Progenitor cell of endocrine pancreas (in vitro differentiated cells): ENCODE measurements around the gene SLC38A11. TPM values are rescaled to one million over a fixed set of nuclear protein-coding genes. Genes with fewer than 3 reads are reported as not detected.

Experiments used
- DNase-seq: peaks from one replicate; pipeline ENCODE4 v3.0.0; 2021; ENCODE audit warnings: low spot score; ENCODE audit not compliant: unreplicated experiment
- H3K27ac Mint-ChIP-seq: 2 replicates; pipeline ENCODE4 v1.8.0; 2021; ENCODE audit warnings: mild to moderate bottlenecking, moderate library complexity, mixed read lengths
- H3K27me3 Mint-ChIP-seq: 2 replicates; pipeline ENCODE4 v1.8.0; 2021; ENCODE audit warnings: mixed read lengths
- H3K36me3 Mint-ChIP-seq: 2 replicates; pipeline ENCODE4 v1.8.0; 2022; ENCODE audit warnings: mixed read lengths; ENCODE audit not compliant: insufficient read depth
- H3K4me1 Mint-ChIP-seq: 2 replicates; pipeline ENCODE4 v1.8.0; 2021; ENCODE audit warnings: low read depth, mixed read lengths
- H3K4me3 Mint-ChIP-seq: 2 replicates; pipeline ENCODE4 v1.8.0; 2021; ENCODE audit warnings: low read depth, mild to moderate bottlenecking, moderate library complexity, mixed read lengths
- H3K9me3 Mint-ChIP-seq: 2 replicates; pipeline ENCODE4 v1.8.0; 2021; ENCODE audit warnings: low read depth, mixed read lengths
- total RNA-seq: library from RNA; stranded (reverse); gene quantifications from 2 replicates; pipeline ENCODE4 v1.2.1, GENCODE V29; 2021
- TF ChIP-seq, protein P1 (sequence below): fragments of 200-600 bp; sonication (generic); IDR thresholded peaks from one replicate; pipeline ENCODE4 v1.5.0; 2021; ENCODE audit warnings: antibody characterized with exemption, mild to moderate bottlenecking; ENCODE audit not compliant: unreplicated experiment

The SLC38A11 gene
- total RNA-seq, 1 donor from 2014 or later: 20.1 TPM

DNA sequence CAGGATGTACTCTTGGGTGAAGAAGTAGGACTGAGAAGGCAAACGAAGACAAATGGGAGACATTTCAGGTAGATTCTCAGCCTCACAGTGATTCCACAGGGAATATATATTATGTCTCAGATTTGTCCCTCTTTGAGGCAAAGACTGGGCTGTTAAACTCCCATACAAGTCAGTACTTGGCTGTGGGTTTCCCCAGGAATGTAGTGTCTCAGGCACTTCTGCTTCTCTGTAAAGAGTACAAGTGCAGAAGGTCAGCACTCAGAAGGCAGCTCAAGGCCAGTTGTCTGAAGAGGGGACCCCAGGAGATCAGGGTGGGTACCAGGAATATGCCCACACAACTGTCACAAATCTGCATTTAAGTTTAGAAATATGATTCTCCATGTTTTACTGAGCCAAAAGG is 73.8 kb downstream of the SLC38A11 start:
- peaks cover 5% of the 10 kb centered on the region for H3K9me3 Mint-ChIP-seq
- TF ChIP-seq, protein P1, sequence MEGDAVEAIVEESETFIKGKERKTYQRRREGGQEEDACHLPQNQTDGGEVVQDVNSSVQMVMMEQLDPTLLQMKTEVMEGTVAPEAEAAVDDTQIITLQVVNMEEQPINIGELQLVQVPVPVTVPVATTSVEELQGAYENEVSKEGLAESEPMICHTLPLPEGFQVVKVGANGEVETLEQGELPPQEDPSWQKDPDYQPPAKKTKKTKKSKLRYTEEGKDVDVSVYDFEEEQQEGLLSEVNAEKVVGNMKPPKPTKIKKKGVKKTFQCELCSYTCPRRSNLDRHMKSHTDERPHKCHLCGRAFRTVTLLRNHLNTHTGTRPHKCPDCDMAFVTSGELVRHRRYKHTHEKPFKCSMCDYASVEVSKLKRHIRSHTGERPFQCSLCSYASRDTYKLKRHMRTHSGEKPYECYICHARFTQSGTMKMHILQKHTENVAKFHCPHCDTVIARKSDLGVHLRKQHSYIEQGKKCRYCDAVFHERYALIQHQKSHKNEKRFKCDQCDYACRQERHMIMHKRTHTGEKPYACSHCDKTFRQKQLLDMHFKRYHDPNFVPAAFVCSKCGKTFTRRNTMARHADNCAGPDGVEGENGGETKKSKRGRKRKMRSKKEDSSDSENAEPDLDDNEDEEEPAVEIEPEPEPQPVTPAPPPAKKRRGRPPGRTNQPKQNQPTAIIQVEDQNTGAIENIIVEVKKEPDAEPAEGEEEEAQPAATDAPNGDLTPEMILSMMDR: no peak

DNA sequence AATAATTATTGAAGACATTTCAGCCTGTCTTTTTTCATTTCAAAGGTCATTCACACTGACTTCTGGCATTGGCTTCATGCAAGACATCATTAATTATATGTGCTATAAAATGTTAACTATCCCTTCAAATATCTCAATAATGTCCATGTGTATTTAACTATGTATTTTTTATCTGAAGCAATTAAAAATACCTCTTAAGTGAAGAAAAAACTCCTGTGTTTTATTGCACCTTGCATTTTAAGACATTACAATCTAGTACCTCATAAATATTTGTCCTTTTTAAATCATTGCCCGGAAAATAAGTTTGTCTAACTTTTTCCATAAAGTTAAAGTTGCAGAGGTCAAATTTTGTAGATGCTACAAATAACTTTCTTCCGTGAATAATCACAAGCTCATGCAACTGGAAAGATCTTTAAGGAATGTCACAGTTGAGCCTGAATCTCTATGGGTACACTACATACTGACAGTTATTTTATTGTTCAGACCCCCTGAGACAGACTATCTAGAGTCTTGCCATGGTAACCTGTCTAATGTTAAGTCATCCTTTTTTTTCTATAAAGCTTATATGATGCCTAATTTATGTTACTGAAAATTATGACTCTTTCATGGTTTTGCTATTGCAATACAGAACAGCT is 75.3 kb downstream of the SLC38A11 start:
- Mint-ChIP-seq H3K4me1 (peaks cover 10% of the 10 kb centered on the region), H3K27ac (peak overlapping the region; percentile 10), H3K9me3 (peaks cover 5% of the 10 kb centered on the region), H3K27me3 (no peaks in the 10 kb centered on the region), H3K4me3 (no peak overlapping the region), H3K36me3 (no peaks in the 10 kb centered on the region)
- DNase-seq: no peak
- TF ChIP-seq, protein P1: no peak

More for the DNA sequence above, 73.8 kb downstream of the SLC38A11 start:
- peaks cover 10% of the 10 kb centered on the region for H3K4me1 Mint-ChIP-seq
- DNase-seq: no peak
- no peak overlapping the region for H3K4me3 Mint-ChIP-seq
- no peak overlapping the region for H3K27ac Mint-ChIP-seq
- H3K36me3 Mint-ChIP-seq: no peaks in the 10 kb centered on the region
- H3K27me3 Mint-ChIP-seq: no peaks in the 10 kb centered on the region

DNA sequence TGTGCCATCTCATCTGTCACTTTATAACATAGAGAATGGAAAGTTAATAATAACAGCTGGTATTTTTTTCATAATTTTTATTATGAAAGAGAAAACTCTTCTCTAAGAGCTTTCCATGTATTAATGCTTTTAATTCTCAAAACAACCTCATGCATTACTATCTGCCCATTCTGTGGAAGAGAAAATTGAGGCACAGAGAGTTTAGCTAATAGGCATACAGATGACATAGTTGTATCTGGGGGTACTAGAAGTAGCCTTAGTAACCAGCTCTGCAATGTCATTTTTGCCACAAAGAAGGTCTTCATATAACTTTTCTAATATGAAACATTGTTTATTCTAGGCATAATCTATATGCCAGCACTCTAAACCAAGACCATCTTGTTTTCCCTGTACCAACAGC is 77.4 kb downstream of the SLC38A11 start:
- no peaks in the 10 kb centered on the region for H3K36me3 Mint-ChIP-seq
- TF ChIP-seq, protein P1: no peak
- no peak overlapping the region for H3K4me3 Mint-ChIP-seq
- no peak overlapping the region for H3K27ac Mint-ChIP-seq
- no peaks in the 10 kb centered on the region for H3K27me3 Mint-ChIP-seq
- H3K4me1 Mint-ChIP-seq: peaks cover 14% of the 10 kb centered on the region
- no peaks in the 10 kb centered on the region for H3K9me3 Mint-ChIP-seq
- no peak for DNase-seq

DNA sequence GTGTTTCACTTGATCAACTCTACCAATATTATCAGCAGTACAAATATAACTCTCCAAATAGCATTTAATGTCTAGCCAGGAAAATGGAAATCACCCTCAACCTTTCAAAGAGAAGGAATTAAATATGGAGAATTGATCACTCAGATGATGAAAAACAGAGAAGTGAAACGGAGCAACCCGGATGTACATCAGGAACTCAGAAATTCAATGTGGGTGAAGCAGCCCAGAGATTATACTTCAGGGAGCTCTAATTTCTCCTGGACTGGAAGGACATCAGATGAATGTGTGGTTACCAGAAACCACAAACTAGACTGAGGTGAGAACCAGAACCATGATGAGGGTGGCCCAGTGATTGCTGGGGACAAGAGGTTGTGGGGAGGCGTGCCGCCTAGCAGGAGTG is 78.2 kb downstream of the SLC38A11 start:
- Mint-ChIP-seq H3K36me3 (no peaks in the 10 kb centered on the region), H3K4me1 (peaks cover 14% of the 10 kb centered on the region), H3K27me3 (no peaks in the 10 kb centered on the region), H3K27ac (no peak overlapping the region), H3K4me3 (no peak overlapping the region), H3K9me3 (no peaks in the 10 kb centered on the region)
- TF ChIP-seq, protein P1: no peak
- DNase-seq: no peak

DNA sequence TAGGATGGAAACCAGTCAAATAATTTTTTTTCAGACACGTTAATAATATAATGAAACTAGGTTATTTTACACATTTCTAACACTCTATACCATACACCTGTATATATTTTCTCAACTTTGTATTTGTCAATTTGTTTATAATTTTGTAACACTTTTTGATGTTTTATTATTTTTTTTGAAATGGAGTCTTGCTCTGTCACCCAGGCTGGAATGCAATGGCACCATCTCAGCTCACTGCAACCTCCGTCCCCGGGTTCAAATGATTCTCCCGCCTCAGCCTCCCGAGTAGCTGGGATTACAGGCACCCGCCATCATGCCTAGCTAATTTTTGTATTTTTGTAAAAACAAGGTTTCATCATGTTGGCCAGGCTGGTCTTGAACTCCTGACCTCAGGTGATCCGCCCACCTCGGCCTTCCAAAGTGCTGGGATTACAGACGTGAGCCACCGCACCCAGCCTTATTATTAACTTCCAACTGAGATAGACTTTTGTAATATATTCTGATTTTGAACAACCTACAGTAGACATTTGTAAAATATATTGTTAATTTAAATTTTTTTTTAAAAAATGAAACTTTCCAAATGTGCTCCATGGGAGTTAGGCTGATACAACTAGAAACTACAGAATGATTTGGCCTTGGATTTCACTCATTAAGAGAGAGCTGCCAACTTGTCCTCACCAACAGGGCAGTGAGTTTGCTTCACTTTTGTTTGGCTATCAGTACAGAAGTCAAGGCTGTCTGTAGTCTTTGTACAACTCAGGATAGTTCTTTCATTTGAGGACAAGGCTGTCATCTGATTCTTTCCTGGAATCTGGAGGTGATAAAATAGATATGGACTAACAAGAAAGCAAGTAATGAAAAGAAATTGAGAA is 79.8 kb downstream of the SLC38A11 start:
- H3K27ac Mint-ChIP-seq: no peak overlapping the region
- DNase-seq: no peak
- no peak overlapping the region for H3K4me3 Mint-ChIP-seq
- H3K4me1 Mint-ChIP-seq: peaks cover 12% of the 10 kb centered on the region
- no peaks in the 10 kb centered on the region for H3K27me3 Mint-ChIP-seq
- TF ChIP-seq, protein P1: no peak
- H3K36me3 Mint-ChIP-seq: no peaks in the 10 kb centered on the region
- no peaks in the 10 kb centered on the region for H3K9me3 Mint-ChIP-seq
